Ovary (tissue), 3 donors: Measurements from ENCODE around the gene KCNJ12.

Experiments used
- EP300 ChIP-seq: sonication (generic); formaldehyde crosslinking; IDR thresholded peaks from one replicate; pipeline ENCODE4 v1.6.1; 2017; ENCODE audit warnings: antibody characterized with exemption
- POLR2A ChIP-seq: fragments of 450-650 bp; IDR thresholded peaks from one replicate; pipeline ENCODE4 v1.6.1; 2017; ENCODE audit warnings: antibody characterized with exemption, mild to moderate bottlenecking, moderate library complexity
- TF ChIP-seq, protein P1 (sequence below), 3 donors: fragments of 450-650 bp in 2 of 3; fragments of 200-600 bp in 1 of 3; IDR thresholded peaks; one replicate each; pipeline versions ENCODE4 v1.5.1 to v1.8.0; 2016 to 2022; ENCODE audit warnings: antibody characterized with exemption in 3 of 3, mild to moderate bottlenecking in 1 of 3
- donor health status: DM: no; HTN: no; CAD: no.

DNA sequence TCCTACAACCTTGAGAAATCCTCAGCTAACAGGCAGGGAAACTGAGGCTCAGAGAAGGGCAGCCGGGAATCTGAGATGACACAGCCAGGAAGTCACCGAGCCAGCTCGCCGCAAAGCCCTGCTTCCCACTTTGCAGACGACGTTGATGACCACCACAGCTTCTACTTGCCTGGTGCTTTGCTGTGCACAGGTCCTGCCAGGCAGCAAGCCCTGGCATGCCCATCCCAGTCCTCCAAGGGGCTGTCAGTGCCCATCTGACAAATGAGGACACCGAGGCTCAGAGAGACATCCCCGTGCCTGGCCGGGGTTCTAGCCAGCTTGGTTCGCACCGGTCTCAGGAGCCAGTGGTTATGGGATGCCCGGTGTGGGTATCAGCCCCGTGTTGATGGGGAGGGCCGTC, 20.1 kb downstream of the KCNJ12 start:
- TF ChIP-seq, protein P1, sequence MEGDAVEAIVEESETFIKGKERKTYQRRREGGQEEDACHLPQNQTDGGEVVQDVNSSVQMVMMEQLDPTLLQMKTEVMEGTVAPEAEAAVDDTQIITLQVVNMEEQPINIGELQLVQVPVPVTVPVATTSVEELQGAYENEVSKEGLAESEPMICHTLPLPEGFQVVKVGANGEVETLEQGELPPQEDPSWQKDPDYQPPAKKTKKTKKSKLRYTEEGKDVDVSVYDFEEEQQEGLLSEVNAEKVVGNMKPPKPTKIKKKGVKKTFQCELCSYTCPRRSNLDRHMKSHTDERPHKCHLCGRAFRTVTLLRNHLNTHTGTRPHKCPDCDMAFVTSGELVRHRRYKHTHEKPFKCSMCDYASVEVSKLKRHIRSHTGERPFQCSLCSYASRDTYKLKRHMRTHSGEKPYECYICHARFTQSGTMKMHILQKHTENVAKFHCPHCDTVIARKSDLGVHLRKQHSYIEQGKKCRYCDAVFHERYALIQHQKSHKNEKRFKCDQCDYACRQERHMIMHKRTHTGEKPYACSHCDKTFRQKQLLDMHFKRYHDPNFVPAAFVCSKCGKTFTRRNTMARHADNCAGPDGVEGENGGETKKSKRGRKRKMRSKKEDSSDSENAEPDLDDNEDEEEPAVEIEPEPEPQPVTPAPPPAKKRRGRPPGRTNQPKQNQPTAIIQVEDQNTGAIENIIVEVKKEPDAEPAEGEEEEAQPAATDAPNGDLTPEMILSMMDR (IDR thresholded peaks at IDR 0.05) = no peak
- TF ChIP-seq POLR2A (no peak), EP300 (no peak)
